ENCODE data around the gene PAGE4.

Gene PAGE4

GRCh38 chrX:49829016-49829415 lies at the start of gene PAGE4:
PAGE4 (plus strand) TSS chrX:49829303; CDS start chrX:49830429, 1,126 bp downstream.
- DNase-seq (ENCODE audit: low read depth in 2 of 3, low spot score in 1 of 3) = no peak

- no peak for DNase-seq (ENCODE audit: low read depth in 2 of 3, low spot score in 1 of 3)
Measured at GRCh38 chrX:49784747-49785280, 44.3 kb upstream of the PAGE4 start.

GRCh38 chrX:49792376-49792775 lies 36.7 kb upstream of the PAGE4 start:
- no peak for DNase-seq (ENCODE audit: low read depth in 2 of 3, low spot score in 1 of 3)

- DNase-seq (ENCODE audit: low read depth in 2 of 3, low spot score in 1 of 3) = no peak
Measured at GRCh38 chrX:49793686-49794085, 35.4 kb upstream of the PAGE4 start.

GRCh38 chrX:49799828-49800227 lies 29.3 kb upstream of the PAGE4 start:
- DNase-seq (ENCODE audit: low read depth in 2 of 3, low spot score in 1 of 3) = no peak

- no peak for DNase-seq (ENCODE audit: low read depth in 2 of 3, low spot score in 1 of 3)
Measured at GRCh38 chrX:49809891-49810632, 19.0 kb upstream of the PAGE4 start.

- DNase-seq (ENCODE audit: low read depth in 2 of 3, low spot score in 1 of 3) = no peak
Measured at GRCh38 chrX:49812177-49812576, 16.9 kb upstream of the PAGE4 start.

- no peak for DNase-seq (ENCODE audit: low read depth in 2 of 3, low spot score in 1 of 3)
Measured at GRCh38 chrX:49816435-49816834, 12.7 kb upstream of the PAGE4 start.

GRCh38 chrX:49838374-49838773 lies 9.3 kb downstream of the PAGE4 start:
- no peak for DNase-seq (ENCODE audit: low read depth in 2 of 3, low spot score in 1 of 3)

- DNase-seq (ENCODE audit: low read depth in 2 of 3, low spot score in 1 of 3) = peak; percentile 30 to 36 (median 32)
Measured at GRCh38 chrX:49840679-49841078, 11.6 kb downstream of the PAGE4 start.

- DNase-seq (ENCODE audit: low read depth in 2 of 3, low spot score in 1 of 3) = no peak
Measured at GRCh38 chrX:49842621-49843020, 13.5 kb downstream of the PAGE4 start.

GRCh38 chrX:49844611-49845010 lies 15.5 kb downstream of the PAGE4 start:
- DNase-seq (ENCODE audit: low read depth in 2 of 3, low spot score in 1 of 3) = no peak

- DNase-seq (ENCODE audit: low read depth in 2 of 3, low spot score in 1 of 3) = no peak
Measured at GRCh38 chrX:49845701-49846403, 16.7 kb downstream of the PAGE4 start.

- no peak for DNase-seq (ENCODE audit: low read depth in 2 of 3, low spot score in 1 of 3)
Measured at GRCh38 chrX:49846522-49846921, 17.4 kb downstream of the PAGE4 start.

- DNase-seq (ENCODE audit: low read depth in 2 of 3, low spot score in 1 of 3) = no peak
Measured at GRCh38 chrX:49848275-49848674, 19.2 kb downstream of the PAGE4 start.

- DNase-seq (ENCODE audit: low read depth in 2 of 3, low spot score in 1 of 3) = no peak
Measured at GRCh38 chrX:49850028-49850427, 20.9 kb downstream of the PAGE4 start.

- no peak for DNase-seq (ENCODE audit: low read depth in 2 of 3, low spot score in 1 of 3)
Measured at GRCh38 chrX:49853661-49854060, 24.6 kb downstream of the PAGE4 start.

GRCh38 chrX:49856819-49857218 lies 27.7 kb downstream of the PAGE4 start:
- no peak for DNase-seq (ENCODE audit: low read depth in 2 of 3, low spot score in 1 of 3)

- DNase-seq (ENCODE audit: low read depth in 2 of 3, low spot score in 1 of 3) = no peak
Measured at GRCh38 chrX:49858341-49858740, 29.2 kb downstream of the PAGE4 start.

GRCh38 chrX:49859491-49859890 lies 30.4 kb downstream of the PAGE4 start:
- DNase-seq (ENCODE audit: low read depth in 2 of 3, low spot score in 1 of 3) = no peak

GRCh38 chrX:49860867-49861535 lies 31.9 kb downstream of the PAGE4 start:
- no peak for DNase-seq (ENCODE audit: low read depth in 2 of 3, low spot score in 1 of 3)

GRCh38 chrX:49862093-49862492 lies 33.0 kb downstream of the PAGE4 start:
- DNase-seq (ENCODE audit: low read depth in 2 of 3, low spot score in 1 of 3) = no peak
